AG10803 (cell line): ENCODE data around the gene RETREG1.

Experiments
- DNase-seq: peaks from one replicate; pipeline ENCODE4 v3.0.0; 2010; ENCODE audit warnings: low read depth
- H3K4me3 ChIP-seq: 2 replicates; pipeline ENCODE4 v1.5.1; 2011; ENCODE audit warnings: mild to moderate bottlenecking, low read length, control low read depth
- CTCF ChIP-seq: conservative IDR thresholded peaks from 2 replicates; pipeline ENCODE4 v1.5.1; 2011; ENCODE audit warnings: mild to moderate bottlenecking, low read length, control low read depth, inconsistent platforms

RETREG1 gene

GRCh38 chr5:16573401-16573800 lies 43.4 kb downstream of the RETREG1 start:
- H3K4me3 ChIP-seq: no peak overlapping the region
- no peak for DNase-seq
- no peak for TF ChIP-seq CTCF

GRCh38 chr5:16572289-16573015 lies 44.3 kb downstream of the RETREG1 start:
- no peak for TF ChIP-seq CTCF
- no peak overlapping the region for H3K4me3 ChIP-seq

GRCh38 chr5:16571016-16571415 lies 45.8 kb downstream of the RETREG1 start:
- no peak for TF ChIP-seq CTCF
- DNase-seq: no peak
- H3K4me3 ChIP-seq: no peak overlapping the region

More at GRCh38 chr5:16572289-16573015, 44.3 kb downstream of the RETREG1 start:
- DNase-seq: no peak

GRCh38 chr5:16570121-16570815 lies 46.5 kb downstream of the RETREG1 start:
- DNase-seq: peak; percentile 38
- no peak for TF ChIP-seq CTCF
- H3K4me3 ChIP-seq: no peak overlapping the region

- no peak overlapping the region for H3K4me3 ChIP-seq
- TF ChIP-seq CTCF: no peak
- DNase-seq: peak; percentile 28
Observed at GRCh38 chr5:16568875-16569580, 47.8 kb downstream of the RETREG1 start.

- TF ChIP-seq CTCF: no peak
- H3K4me3 ChIP-seq: no peak overlapping the region
Observed at GRCh38 chr5:16567365-16567764, 49.4 kb downstream of the RETREG1 start.

More at GRCh38 chr5:16567365-16567764, 49.4 kb downstream of the RETREG1 start:
- DNase-seq: no peak
